Colonic mucosa (tissue), 4 donors: Measurements from ENCODE around the gene SLC30A2. TPM values are rescaled to one million over a fixed set of nuclear protein-coding genes. Genes with fewer than 3 reads are reported as not detected.

ENCODE experiments used
- DNase-seq: peaks from one replicate; pipeline ENCODE4 v3.0.0-alpha.2; 2020
- H3K27ac ChIP-seq: fragments of 200-600 bp; one replicate; pipeline ENCODE4 v1.8.0; 2021
- H3K27me3 ChIP-seq: fragments of 200-600 bp; one replicate; pipeline ENCODE4 v1.8.0; 2021
- H3K36me3 ChIP-seq: fragments of 200-600 bp; one replicate; pipeline ENCODE4 v1.8.0; 2021
- H3K4me1 ChIP-seq: fragments of 200-600 bp; one replicate; pipeline ENCODE4 v1.8.0; 2021; ENCODE audit warnings: mild to moderate bottlenecking
- H3K4me3 ChIP-seq: fragments of 200-600 bp; one replicate; pipeline ENCODE4 v1.8.0; 2021
- H3K9ac ChIP-seq, 2 donors: one replicate each; pipeline ENCODE4 v1.7.0; 2013; ENCODE audit warnings: control low read depth in 2 of 2, low read depth in 2 of 2, low read length in 2 of 2
- H3K9me3 ChIP-seq: fragments of 200-600 bp; one replicate; pipeline ENCODE4 v1.8.0; 2021
- CTCF ChIP-seq: fragments of 200-600 bp; IDR thresholded peaks from one replicate; pipeline ENCODE4 v1.8.0; 2022; ENCODE audit warnings: antibody characterized with exemption, mild to moderate bottlenecking
- intact Hi-C: fragments of 100-400 bp; cut with DNase I; formaldehyde crosslinking; loops from one replicate; pipeline ENCODE4 v1.14.1; 2022
- total RNA-seq, 2 donors: library from RNA; stranded (reverse); fragmentation: NEBNext Ultra II Directional in 1 of 2; extraction: Animal tissue kit (Norgen Biotek cat#: 25700) in 1 of 2; gene quantifications; one replicate each; pipeline ENCODE4 v1.2.1, GENCODE V29; 2021
- donor health status: healthy.
- donor health status: DM: no; HTN: no; CAD: no.
- donor health status: DM: no; HTN: no; CAD: no.

SLC30A2 gene
- total RNA-seq, 2 donors from 2014 or later: 0.27 to 0.42 TPM

- no peaks in the 10 kb centered on the region for H3K36me3 ChIP-seq
- intact Hi-C loops: no loop called here
- H3K4me1 ChIP-seq: peaks cover 4% of the 10 kb centered on the region
- no peak overlapping the region for H3K4me3 ChIP-seq
- no peak for TF ChIP-seq CTCF
- H3K9me3 ChIP-seq: no peaks in the 10 kb centered on the region
- DNase-seq: no peak
- peaks cover 27% of the 10 kb centered on the region for H3K27me3 ChIP-seq
- H3K9ac ChIP-seq: no peak overlapping the region
- H3K27ac ChIP-seq: no peak overlapping the region
Measured at GRCh38 chr1:26044414-26044813, 1.5 kb downstream of the SLC30A2 start.

GRCh38 chr1:26043765-26044164 is 2.2 kb downstream of the SLC30A2 start:
- TF ChIP-seq CTCF: no peak
- Histone ChIP-seq H3K9me3 (no peaks in the 10 kb centered on the region), H3K4me3 (no peak overlapping the region), H3K4me1 (peaks cover 4% of the 10 kb centered on the region), H3K9ac (no peak overlapping the region), H3K27me3 (peaks cover 27% of the 10 kb centered on the region), H3K27ac (no peak overlapping the region), H3K36me3 (no peaks in the 10 kb centered on the region)
- intact Hi-C loops: no loop called here
- DNase-seq: no peak

GRCh38 chr1:26041978-26042377 is 3.9 kb downstream of the SLC30A2 start:
- Histone ChIP-seq H3K4me3 (no peak overlapping the region), H3K27ac (no peak overlapping the region), H3K9ac (no peak overlapping the region), H3K27me3 (peaks cover 24% of the 10 kb centered on the region), H3K9me3 (no peaks in the 10 kb centered on the region), H3K4me1 (peaks cover 4% of the 10 kb centered on the region), H3K36me3 (no peaks in the 10 kb centered on the region)
- intact Hi-C loops: no loop called here
- DNase-seq: no peak
- no peak for TF ChIP-seq CTCF

GRCh38 chr1:26041401-26041800 is 4.5 kb downstream of the SLC30A2 start:
- Histone ChIP-seq H3K9ac (no peak overlapping the region), H3K27me3 (peaks cover 18% of the 10 kb centered on the region), H3K4me1 (peaks cover 4% of the 10 kb centered on the region), H3K9me3 (no peaks in the 10 kb centered on the region), H3K27ac (no peak overlapping the region), H3K4me3 (no peak overlapping the region), H3K36me3 (no peaks in the 10 kb centered on the region)
- DNase-seq: no peak
- TF ChIP-seq CTCF: no peak
- intact Hi-C loops: no loop called here

GRCh38 chr1:26038904-26039303 is 7.0 kb downstream of the SLC30A2 start:
- intact Hi-C loops: loop anchor here (5.0 kb wide), 2 partner anchors 63 to 108 kb away; no protein-coding TSS in a partner anchor
- no peak overlapping the region for H3K9ac ChIP-seq
- H3K4me3 ChIP-seq: no peak overlapping the region
- H3K9me3 ChIP-seq: no peaks in the 10 kb centered on the region
- H3K36me3 ChIP-seq: no peaks in the 10 kb centered on the region
- H3K4me1 ChIP-seq: peaks cover 3% of the 10 kb centered on the region
- DNase-seq: no peak
- no peak overlapping the region for H3K27ac ChIP-seq
- TF ChIP-seq CTCF: no peak
- no peaks in the 10 kb centered on the region for H3K27me3 ChIP-seq
